ENCODE results near the gene TBX15.
"Not testable (repeated sequence)": the region's sequence is repeated elsewhere in the genome, so short reads cannot be mapped to it uniquely, and the experiment has no call there.

TBX15 gene

DNA sequence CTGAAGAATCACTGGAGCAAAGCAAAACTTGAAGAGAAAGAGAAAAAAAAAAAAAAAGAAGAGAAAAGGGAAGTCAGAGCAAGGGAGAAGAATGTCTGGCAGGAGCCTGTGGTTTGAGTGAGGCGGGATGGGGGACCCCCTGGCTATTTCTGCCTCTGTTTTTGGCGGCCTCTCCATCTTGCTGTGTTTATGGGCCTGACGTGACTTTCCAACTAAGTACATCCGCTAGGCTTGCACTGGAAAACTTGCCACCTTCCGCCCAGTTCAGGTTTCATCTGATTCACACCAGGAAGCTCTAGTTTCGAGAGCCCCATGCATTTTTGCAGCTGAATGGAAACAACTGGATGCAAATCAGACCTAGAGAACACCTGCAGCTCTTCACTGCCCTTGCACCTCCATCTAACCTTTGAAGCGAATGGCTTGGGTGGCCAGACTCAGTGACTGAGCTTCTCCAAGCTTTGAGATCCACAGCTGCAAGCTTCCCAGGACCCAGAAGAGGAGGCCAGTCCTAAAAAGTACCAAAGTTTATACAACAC, 28.0 kb downstream of the TBX15 start:
- no peak for TF ChIP-seq CTCF (IDR thresholded peaks at IDR 0.05; ENCODE audit: control insufficient read depth, extremely low read depth, insufficient read depth)
- DNase-seq (ENCODE audit: low read depth): no peak

DNA sequence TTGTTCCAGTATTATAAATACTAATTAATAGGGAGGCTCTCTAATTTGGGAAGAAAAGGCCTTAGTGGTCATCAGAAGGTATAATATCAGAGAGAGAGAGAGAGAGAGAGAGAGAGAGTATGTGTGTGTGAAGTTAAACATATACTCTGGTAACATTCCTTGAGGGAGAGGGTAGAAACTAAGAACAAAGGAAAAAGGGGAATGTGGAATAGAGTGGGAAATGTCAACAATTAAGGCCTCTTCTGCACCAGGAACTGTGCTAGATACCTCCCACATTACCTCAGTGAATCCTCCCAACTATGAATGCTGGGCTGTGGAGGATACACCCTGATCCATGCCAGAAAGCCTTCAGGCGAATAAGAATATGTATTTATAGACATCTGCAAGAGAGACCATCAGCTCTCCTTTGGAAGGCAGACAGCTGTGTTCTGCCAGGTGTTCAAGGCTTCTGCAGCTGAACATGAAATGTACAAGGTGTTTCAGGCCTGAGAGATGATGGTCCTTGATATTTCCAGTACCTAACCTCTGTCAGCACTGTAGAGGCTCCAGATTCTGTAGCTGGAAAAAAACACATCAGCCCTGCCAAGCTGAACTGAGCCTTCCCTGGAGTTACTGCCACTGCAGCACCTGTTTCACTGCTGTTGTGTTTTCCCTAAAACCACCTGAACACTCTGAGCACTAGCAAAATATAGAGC, 29.1 kb downstream of the TBX15 start:
- TF ChIP-seq CTCF (IDR thresholded peaks at IDR 0.05; ENCODE audit: control insufficient read depth, extremely low read depth, insufficient read depth): no peak
- DNase-seq (ENCODE audit: low read depth): no peak
- H3K4me3 ChIP-seq (ENCODE audit: low read depth, low read length): no peak overlapping the region

More for the DNA sequence above, 28.0 kb downstream of the TBX15 start:
- H3K4me3 ChIP-seq (ENCODE audit: low read depth, low read length): no peak overlapping the region

DNA sequence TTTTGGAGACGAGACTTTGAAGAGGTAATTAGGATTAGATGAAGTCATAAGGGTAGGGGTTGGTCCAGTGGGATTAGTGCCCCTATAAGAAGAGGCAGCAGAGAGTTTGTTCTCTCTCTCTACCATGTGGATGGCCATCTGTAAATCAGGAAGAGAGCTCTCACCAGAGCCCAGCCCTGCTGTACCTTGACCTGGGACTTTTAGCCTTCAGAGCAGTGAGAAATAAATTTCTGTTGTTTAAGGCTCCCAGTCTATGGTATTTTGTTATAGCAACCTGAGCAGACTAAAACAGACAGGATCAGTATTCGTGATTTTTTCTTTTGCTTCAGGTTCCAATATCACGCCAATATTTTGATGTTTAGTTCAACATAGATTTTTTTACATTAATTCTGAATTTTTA, 30.0 kb downstream of the TBX15 start:
- no peak overlapping the region for H3K4me3 ChIP-seq (ENCODE audit: low read depth, low read length)
- no peak for DNase-seq (ENCODE audit: low read depth)
- no peak for TF ChIP-seq CTCF (IDR thresholded peaks at IDR 0.05; ENCODE audit: control insufficient read depth, extremely low read depth, insufficient read depth)

- H3K4me3 ChIP-seq (ENCODE audit: low read depth, low read length); DNase-seq (ENCODE audit: low read depth): not testable (repeated sequence)
These were observed 30.6 kb downstream of the TBX15 start for GRCh38 chr1:118957579-118957978.

DNA sequence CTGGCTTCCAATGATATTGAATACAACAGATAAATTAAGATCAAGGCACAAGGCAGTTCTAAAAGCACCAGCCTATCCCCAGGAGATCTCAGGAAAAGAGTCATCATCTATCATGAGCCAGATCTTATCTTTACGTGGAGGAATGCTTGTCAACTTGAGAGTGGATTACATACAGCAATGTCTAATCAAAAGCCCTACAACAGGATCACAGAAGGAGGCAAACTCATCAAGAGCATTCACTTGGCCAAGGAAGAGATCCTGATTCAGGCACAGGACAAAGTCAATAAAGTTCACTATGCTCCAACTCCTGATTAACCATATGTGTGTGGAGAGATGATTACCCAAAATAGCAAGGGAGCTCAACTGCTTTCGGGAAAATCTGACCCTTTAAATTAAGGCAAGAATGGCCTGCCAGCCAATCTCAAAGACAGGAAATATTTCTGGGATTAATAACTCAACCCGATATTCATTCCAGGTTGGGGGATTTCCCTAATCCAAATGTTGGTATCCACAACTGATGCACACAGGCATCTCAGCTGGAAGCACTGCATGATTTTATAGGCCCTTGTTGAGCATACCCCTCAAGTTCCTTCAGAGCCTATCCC, 33.7 kb downstream of the TBX15 start:
- no peak overlapping the region for H3K4me3 ChIP-seq (ENCODE audit: low read depth, low read length)
- TF ChIP-seq CTCF (IDR thresholded peaks at IDR 0.05; ENCODE audit: control insufficient read depth, extremely low read depth, insufficient read depth): no peak
- no peak for DNase-seq (ENCODE audit: low read depth)

- no peak for DNase-seq (ENCODE audit: low read depth)
- no peak for TF ChIP-seq CTCF (IDR thresholded peaks at IDR 0.05; ENCODE audit: control insufficient read depth, extremely low read depth, insufficient read depth)
- H3K4me3 ChIP-seq (ENCODE audit: low read depth, low read length): no peak overlapping the region
These were observed 36.7 kb downstream of the TBX15 start for GRCh38 chr1:118951270-118951936.

GRCh38 chr1:118949315-118949714, 38.8 kb downstream of the TBX15 start:
- H3K4me3 ChIP-seq (ENCODE audit: low read depth, low read length): no peak overlapping the region
- DNase-seq (ENCODE audit: low read depth): no peak

More at GRCh38 chr1:118949315-118949714, 38.8 kb downstream of the TBX15 start:
- TF ChIP-seq CTCF (IDR thresholded peaks at IDR 0.05; ENCODE audit: control insufficient read depth, extremely low read depth, insufficient read depth): no peak
